ENCODE results near the gene KATNA1.

DNA sequence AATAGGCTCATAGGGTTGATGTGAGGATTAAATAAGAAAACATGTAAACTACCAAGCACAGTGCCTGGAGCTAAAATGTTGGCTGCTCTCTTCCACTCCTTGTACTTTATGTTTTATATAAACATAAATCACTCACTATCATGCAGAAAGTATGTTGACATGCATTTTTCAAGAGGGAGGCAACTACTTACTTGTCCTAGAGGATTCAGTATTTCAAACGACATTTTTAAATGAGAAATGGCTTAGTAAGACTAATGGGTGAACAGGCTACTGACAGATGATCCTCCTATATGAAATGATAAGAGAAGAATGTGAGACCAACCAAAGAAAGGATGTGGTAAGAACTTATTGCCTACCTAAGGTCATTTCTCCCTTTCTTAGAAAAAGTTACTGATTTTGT lies 48.4 kb upstream of the KATNA1 start:
- TF ChIP-seq, protein P1, sequence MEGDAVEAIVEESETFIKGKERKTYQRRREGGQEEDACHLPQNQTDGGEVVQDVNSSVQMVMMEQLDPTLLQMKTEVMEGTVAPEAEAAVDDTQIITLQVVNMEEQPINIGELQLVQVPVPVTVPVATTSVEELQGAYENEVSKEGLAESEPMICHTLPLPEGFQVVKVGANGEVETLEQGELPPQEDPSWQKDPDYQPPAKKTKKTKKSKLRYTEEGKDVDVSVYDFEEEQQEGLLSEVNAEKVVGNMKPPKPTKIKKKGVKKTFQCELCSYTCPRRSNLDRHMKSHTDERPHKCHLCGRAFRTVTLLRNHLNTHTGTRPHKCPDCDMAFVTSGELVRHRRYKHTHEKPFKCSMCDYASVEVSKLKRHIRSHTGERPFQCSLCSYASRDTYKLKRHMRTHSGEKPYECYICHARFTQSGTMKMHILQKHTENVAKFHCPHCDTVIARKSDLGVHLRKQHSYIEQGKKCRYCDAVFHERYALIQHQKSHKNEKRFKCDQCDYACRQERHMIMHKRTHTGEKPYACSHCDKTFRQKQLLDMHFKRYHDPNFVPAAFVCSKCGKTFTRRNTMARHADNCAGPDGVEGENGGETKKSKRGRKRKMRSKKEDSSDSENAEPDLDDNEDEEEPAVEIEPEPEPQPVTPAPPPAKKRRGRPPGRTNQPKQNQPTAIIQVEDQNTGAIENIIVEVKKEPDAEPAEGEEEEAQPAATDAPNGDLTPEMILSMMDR (IDR thresholded peaks at IDR 0.05): no peak
- no peak for TF ChIP-seq POLR2A (IDR thresholded peaks at IDR 0.05)

Data from body of pancreas (tissue), 4 donors.